NCI-H187 (cell line): ENCODE measurements around the gene LIN7A.
A peak's percentile ranks its signal among the peaks of the same experiment; 100 is the strongest.
"Not testable (repeated sequence)": the region's sequence is repeated elsewhere in the genome, so short reads cannot be mapped to it uniquely, and the experiment has no call there.

Experiments used
- DNase-seq, 2 experiments: peaks; one replicate each; lab custom pipeline; 2025; lab: John Stamatoyannopoulos, UW

LIN7A gene

DNA sequence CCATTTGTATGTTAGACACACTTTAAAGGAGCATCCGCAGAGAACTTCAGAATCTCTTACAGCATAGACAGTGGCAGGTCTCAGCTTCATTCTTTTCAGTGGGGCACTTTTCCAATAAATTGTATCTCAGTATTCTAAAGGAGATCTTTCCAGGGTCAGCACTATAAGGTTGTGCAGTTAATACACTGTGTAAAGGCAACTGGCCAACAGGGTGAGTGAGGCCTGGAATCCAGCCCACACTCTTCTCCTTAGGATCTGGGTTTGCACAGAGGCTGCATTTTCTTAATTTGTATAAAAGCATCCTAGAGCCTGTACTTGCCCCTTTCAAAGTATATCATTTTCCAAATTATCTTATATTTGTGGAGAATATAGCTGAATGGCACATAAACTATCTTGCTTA is 126.9 kb downstream of the LIN7A start:
- DNase-seq: no peak

- DNase-seq: no peak
Measured at GRCh38 chr12:80807640-80808288, 130.0 kb downstream of the LIN7A start.

DNA sequence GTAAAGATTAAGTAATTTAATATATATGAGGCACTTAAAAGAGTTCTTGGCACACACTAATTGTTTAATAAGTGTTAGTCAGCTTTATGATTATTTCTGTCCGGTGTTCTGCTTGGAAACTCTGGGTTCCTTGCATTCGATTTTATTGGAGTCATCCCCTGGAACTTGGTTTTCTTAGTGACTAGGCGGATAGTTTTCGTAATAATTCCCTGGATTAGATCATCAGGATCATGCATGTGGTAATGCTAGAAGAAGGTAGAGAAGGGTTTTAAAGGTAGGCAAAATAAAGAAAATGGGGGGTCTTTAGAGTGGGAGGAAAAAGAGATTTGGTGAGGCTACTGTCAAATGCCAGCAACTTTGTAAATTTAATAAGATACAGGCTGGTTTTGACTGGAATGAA is 132.6 kb downstream of the LIN7A start:
- no peak for DNase-seq

GRCh38 chr12:80802652-80803400 is 134.9 kb downstream of the LIN7A start:
- no peak for DNase-seq

GRCh38 chr12:80798281-80798680 is 139.5 kb downstream of the LIN7A start:
- peak; percentile 38 to 79 for DNase-seq

DNA sequence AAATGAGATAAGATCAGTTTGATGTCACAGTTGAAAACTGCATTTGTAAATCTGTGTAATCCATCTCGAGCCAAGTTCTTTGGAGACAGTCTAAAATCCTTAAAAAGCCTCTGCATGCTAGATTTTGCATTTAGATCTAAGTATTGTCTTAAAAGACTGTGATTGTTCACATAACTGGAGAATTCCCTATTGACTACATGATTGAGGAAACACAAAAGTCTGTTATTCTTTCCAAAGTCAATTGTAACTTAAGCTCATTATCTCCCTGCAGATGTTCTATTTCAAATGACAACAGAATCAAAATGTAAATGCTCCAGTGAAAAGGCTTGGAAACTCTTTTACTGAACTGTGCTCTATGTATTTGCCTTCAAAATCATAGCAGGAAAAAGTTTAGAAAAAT is 143.2 kb downstream of the LIN7A start:
- no peak for DNase-seq

DNA sequence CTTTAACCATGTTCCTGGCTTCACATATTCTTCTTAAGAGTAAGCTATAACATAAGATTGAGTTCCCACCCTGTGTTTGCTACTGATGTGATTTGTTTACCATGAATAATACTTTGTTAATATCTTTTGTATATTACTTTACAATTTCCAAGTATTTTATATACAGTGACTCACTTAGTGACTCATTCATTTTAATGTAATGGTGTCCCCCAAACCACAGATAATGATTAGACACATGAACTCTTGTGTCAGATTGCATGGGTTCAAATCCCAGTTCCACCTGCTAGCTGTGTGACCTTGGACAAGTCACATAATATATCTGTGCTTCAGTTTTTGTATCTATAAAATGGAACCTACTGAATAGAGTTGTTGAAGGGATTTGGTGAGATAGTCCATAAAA is 144.9 kb downstream of the LIN7A start:
- DNase-seq: no peak

- DNase-seq: no peak
Measured at GRCh38 chr12:80791863-80792262, 145.9 kb downstream of the LIN7A start.

DNA sequence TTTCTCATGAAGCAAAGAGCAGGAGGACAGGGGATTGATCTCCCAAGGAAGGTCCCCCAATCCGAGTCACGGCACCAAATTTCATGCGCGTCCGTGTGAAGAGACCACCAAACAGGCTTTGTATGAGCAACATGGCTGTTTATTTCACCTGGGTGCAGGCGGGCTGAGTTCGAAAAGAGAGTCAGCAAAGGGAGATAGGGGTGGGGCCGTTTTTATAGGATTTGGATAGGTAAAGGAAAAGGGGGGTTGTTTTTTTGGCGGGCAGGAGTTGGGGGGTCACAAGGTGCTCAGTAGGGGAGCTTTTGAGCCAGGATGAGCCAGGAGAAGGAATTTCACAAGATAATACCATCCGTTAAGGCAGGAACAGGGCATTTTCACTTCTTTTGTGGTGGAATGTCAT is 149.3 kb downstream of the LIN7A start:
- DNase-seq: not testable (repeated sequence)

DNA sequence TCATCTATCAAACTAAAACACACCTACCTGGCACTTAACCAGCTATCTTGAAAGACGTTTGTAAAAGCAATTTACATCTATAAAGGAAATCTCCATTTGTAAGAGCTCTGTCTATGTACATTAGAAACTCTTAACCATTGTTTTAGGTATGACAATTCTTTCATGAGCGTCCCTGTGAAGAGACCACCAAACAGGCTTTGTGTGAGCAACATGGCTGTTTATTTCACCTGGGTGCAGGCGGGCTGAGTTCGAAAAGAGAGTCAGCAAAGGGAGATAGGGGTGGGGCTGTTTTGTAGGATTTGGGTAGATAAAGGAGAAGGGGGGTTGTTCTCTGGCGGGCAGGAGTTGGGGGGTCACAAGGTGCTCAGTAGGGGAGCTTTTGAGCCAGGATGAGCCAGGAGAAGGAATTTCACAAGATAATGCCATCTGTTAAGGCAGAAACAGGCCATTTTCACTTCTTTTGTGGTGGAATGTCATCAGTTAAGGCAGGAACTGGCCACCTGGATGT is 154.7 kb downstream of the LIN7A start:
- DNase-seq: not testable (repeated sequence)

DNA sequence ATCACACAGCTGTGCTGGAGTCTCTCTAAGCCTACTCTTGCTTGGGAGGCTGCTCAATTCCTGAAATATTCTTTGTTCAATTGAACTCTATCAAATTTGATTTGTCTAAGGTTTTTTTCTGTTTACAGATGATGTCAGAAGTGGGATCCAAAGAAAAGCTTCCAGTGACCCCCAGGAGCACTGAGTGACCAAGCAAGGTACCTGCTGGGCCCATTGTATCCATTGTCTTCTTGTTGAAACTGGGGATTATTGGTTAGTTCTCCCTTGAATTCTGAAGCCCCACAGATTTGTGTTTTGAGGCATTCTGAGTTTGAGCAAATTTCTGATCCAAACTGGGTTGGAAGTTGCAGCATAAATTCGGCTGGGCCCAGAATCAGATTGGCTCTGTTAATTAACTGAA is 156.4 kb downstream of the LIN7A start:
- no peak for DNase-seq

GRCh38 chr12:80780746-80781145 is 157.0 kb downstream of the LIN7A start:
- no peak for DNase-seq

- DNase-seq: peak; percentile 46 to 68
Measured at GRCh38 chr12:80778005-80778541, 159.7 kb downstream of the LIN7A start.

GRCh38 chr12:80777587-80777986 is 160.1 kb downstream of the LIN7A start:
- DNase-seq: no peak

GRCh38 chr12:80776706-80777105 is 161.0 kb downstream of the LIN7A start:
- no peak for DNase-seq

DNA sequence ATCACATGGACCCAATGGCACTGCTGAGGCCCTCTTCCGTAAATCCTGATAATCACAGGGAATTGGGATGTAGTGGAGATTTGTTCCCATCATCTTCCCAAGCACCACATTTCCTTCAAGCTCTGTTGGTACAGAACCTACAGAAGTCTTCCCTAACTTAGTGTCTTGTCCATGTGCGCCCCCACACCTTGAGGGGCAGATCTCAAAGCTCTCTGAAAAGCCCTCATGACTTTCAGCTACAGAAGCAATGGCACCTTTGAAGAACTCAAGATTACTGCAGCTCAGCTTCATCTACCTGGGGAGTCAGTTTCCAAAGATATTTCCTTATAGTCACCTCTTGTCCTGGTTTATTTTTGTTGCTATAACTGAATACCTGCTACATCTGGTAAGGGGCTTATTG is 166.8 kb downstream of the LIN7A start:
- DNase-seq: no peak

- no peak for DNase-seq
Measured at GRCh38 chr12:80769553-80770140, 168.1 kb downstream of the LIN7A start.

GRCh38 chr12:80766897-80767296 is 170.8 kb downstream of the LIN7A start:
- no peak for DNase-seq

DNA sequence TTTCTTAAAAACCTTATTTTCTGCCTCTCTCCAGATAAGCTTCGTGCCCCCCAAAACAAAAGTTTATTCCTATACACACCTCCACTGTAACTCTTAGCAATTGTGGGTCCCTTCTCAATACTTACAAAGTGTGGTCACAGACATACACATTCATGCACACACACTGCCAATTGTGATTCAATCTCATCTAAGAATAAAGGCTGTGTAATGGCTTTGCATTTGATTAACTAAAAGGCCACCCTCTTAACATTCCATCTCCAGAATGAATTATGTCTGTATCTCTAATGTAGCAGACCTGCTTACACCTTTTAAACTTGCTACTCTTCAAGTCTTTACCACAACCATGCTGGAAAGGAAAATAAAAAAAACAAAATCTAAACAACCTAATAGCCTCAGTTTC is 171.5 kb downstream of the LIN7A start:
- DNase-seq: no peak

- DNase-seq: no peak
Measured at GRCh38 chr12:80763874-80764273, 173.9 kb downstream of the LIN7A start.

- DNase-seq: no peak
Measured at GRCh38 chr12:80761838-80762237, 175.9 kb downstream of the LIN7A start.

DNA sequence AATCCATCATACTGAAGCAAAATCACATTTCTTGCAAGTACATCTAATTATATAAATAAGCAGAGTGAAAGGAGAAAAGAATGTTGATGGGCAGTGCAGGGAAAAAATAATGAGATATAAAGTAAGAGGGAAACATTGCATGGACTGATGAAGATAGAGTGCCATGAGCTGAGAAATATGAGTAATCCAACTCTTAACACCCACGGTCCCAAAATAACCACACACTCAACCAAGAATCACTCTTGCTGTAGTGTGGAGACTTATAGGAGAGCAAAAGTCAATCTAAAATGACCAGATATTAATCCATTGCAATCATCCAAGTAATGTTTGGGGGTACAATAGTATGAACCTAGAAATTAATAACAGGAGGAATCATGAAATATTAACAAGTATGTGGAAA is 180.9 kb downstream of the LIN7A start:
- no peak for DNase-seq

GRCh38 chr12:80754274-80754673 is 183.5 kb downstream of the LIN7A start:
- DNase-seq: no peak
